Activated CD4-positive, alpha-beta memory T cell treated with anti-CD3 and anti-CD28 coated beads for 36 hours (primary cell): ENCODE data around the gene CEACAM16. TPM values are rescaled to one million over a fixed set of nuclear protein-coding genes. Genes with fewer than 3 reads are reported as not detected.

Experiments
- CTCF ChIA-PET: fragments of 350-600 bp; sonication (Branson Sonifier 250); formaldehyde crosslinking; loops from one replicate; lab custom pipeline; 2021; ENCODE audit warnings: antibody characterized with exemption, inconsistent platforms; lab: Charles Lee
- POLR2A ChIA-PET: fragments of 350-600 bp; sonication (Branson Sonifier 250); formaldehyde crosslinking; loops from one replicate; lab custom pipeline; 2021; ENCODE audit warnings: antibody characterized with exemption; lab: Charles Lee
- DNase-seq: peaks from one replicate; pipeline ENCODE4 v3.0.0-alpha.2; 2020
- H3K27ac Mint-ChIP-seq: one replicate; pipeline ENCODE4 v1.8.0; 2021; ENCODE audit warnings: mixed read lengths
- H3K27me3 Mint-ChIP-seq: one replicate; pipeline ENCODE4 v1.8.0; 2021; ENCODE audit warnings: mixed read lengths
- H3K36me3 Mint-ChIP-seq: one replicate; pipeline ENCODE4 v1.8.0; 2021; ENCODE audit warnings: mixed read lengths
- H3K4me1 Mint-ChIP-seq: one replicate; pipeline ENCODE4 v1.8.0; 2021; ENCODE audit warnings: low read depth, mixed read lengths
- H3K4me3 Mint-ChIP-seq: one replicate; pipeline ENCODE4 v1.8.0; 2021; ENCODE audit warnings: mild to moderate bottlenecking, mixed read lengths
- H3K9me3 Mint-ChIP-seq: one replicate; pipeline ENCODE4 v1.8.0; 2021; ENCODE audit warnings: mixed read lengths
- intact Hi-C: fragments of 100-400 bp; cut with micrococcal nuclease; formaldehyde crosslinking; loops from one replicate; pipeline ENCODE4 v1.15.1; 2023
- microRNA-seq: library from miRNA; unstranded; fragments of <30 nt; microRNA quantifications from one replicate; pipeline ENCODE4 v1.2.0, GENCODE V29; 2022; ENCODE audit warnings: borderline number of aligned reads, borderline microRNAs expressed, borderline replicate concordance
- total RNA-seq, 2 experiments: library from RNA; stranded (reverse); gene quantifications; one replicate each; pipeline ENCODE4 v1.2.3, GENCODE V29; 2021

Gene CEACAM16
- total RNA-seq, 2 experiments from 2014 or later = not detected

DNA sequence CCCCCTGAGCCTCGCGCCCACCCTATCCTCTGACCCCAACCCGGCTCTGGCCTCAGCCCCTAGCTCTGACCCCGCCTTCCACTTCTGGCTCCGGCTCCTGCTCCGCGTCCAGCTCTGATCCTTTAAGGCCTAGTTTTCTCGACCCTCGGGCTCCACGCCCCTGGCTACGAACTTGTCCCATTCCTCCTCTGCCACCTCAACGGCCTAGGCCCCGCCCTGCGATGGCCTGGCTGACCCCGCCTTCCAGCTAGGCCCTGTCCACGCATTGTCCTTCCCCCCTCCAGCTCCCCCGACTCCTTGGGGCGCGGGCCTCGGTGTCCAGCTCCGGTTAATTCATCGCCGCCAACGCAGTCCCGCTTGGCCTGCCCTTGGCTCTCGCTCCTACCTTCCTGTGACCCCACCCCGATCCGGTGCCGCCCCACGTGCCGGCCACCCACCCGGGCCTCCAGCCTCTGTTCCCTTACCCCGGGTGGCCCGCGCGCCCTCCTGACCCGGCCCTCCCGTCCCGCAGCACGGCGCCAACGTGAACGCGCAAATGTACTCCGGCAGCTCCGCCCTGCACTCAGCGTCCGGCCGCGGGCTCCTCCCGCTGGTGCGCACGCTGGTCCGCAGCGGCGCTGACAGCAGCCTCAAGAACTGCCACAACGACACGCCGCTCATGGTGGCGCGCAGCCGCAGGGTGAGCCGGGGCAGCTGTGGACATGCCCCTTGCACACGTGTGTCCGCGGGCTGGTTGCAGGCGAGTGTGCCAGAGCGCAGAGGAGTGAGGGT lies 59.0 kb downstream of the CEACAM16 start:
- no peaks in the 10 kb centered on the region for H3K9me3 Mint-ChIP-seq
- ChIA-PET CTCF (interaction anchor here (0.7 to 1.3 kb wide), 2 partner anchors 13 to 34 kb away, joined by 4 to 5 read pairs; no protein-coding TSS in a partner anchor), POLR2A (interaction anchor here (1.4 kb wide), 1 partner anchor 25 kb away, joined by 3 read pairs; no protein-coding TSS in a partner anchor)
- peaks cover 41% of the 10 kb centered on the region for H3K4me1 Mint-ChIP-seq
- no peaks in the 10 kb centered on the region for H3K27me3 Mint-ChIP-seq
- DNase-seq = no peak
- peak overlapping the region; percentile 56 for H3K27ac Mint-ChIP-seq
- H3K4me3 Mint-ChIP-seq = no peak overlapping the region
- intact Hi-C loops = no loop called here
- H3K36me3 Mint-ChIP-seq = peaks cover 63% of the 10 kb centered on the region

DNA sequence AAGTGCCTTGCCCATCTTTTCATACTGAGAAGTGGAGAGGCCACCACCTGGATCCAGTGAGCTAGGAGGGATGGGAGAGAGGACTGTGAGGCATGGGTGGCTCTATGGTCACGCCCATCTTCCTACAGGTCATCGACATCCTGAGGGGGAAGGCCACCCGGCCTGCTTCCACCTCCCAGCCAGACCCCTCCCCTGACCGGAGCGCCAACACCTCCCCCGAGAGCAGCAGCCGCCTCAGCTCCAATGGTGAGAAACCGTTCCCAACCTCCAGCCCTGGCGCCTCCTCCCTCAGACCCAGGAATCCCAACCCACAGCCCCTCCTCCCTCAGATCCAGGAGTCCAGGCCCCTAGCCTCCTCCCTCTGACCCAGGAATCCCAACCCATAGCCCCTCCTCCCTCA lies 59.6 kb downstream of the CEACAM16 start:
- POLR2A ChIA-PET = no interaction called here

DNA sequence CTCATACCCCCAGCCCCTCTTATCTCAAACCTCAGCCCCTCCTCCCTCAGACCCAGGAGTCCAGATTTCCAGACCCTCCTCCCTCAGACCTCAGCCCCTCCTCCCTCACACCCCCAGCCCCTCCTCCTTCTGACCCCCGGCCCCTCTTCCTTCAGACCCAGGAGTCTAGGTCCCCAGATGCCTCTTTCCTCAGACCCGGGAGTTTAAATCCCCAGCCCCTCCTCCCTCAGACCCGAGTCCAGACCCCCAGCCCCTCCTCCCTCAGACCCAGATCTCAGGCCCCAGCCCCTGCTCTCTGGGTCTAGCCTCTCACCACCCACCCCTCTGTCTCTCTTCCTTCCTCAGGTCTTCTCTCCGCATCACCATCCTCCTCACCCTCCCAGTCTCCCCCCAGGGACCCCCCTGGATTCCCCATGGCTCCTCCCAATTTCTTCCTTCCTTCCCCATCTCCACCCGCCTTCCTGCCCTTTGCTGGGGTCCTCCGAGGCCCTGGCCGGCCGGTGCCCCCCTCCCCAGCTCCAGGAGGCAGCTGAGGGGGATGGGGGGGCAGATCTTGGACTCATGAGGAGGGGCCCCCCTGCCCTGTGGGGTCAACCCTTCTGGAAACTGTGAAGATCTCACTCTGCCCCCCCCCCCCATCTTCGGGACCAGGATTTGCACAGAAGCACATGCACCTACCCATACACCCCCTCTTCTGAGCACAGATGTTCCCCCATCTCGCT lies 60.3 kb downstream of the CEACAM16 start:
- intact Hi-C loops = no loop called here
- DNase-seq = no peak
- Mint-ChIP-seq H3K27ac (peak overlapping the region; percentile 78), H3K4me1 (peaks cover 47% of the 10 kb centered on the region), H3K36me3 (peaks cover 53% of the 10 kb centered on the region), H3K27me3 (no peaks in the 10 kb centered on the region), H3K9me3 (no peaks in the 10 kb centered on the region), H3K4me3 (no peak overlapping the region)
- ChIA-PET CTCF (no interaction called here), POLR2A (no interaction called here)

More for the DNA sequence above, 59.6 kb downstream of the CEACAM16 start:
- no peaks in the 10 kb centered on the region for H3K27me3 Mint-ChIP-seq
- H3K27ac Mint-ChIP-seq = peak overlapping the region; percentile 58
- peaks cover 59% of the 10 kb centered on the region for H3K36me3 Mint-ChIP-seq
- no peaks in the 10 kb centered on the region for H3K9me3 Mint-ChIP-seq
- CTCF ChIA-PET = no interaction called here
- intact Hi-C loops = no loop called here
- no peak overlapping the region for H3K4me3 Mint-ChIP-seq
- peaks cover 44% of the 10 kb centered on the region for H3K4me1 Mint-ChIP-seq
- DNase-seq = no peak

Small RNA genes within 50 kb of the gene (microRNA-seq; reads per million reads assigned to microRNA genes)
- gene MIR4531 = not detected
- not detected for gene MIR8085

Other genes with a start within 250 kb of the CEACAM16 start
- gene ZNF180, start 198.6 kb upstream of the CEACAM16 start, total RNA-seq = 1 to 10 TPM; 4.3 to 5.4 TPM
- gene CEACAM20, start 169.5 kb upstream of the CEACAM16 start, total RNA-seq = not detected
- gene IGSF23, start 85.6 kb upstream of the CEACAM16 start, total RNA-seq = not detected
- gene PVR, start 55.2 kb upstream of the CEACAM16 start, total RNA-seq = 1 to 10 TPM; 6.5 to 7.4 TPM
- under 1 TPM; 0.31 to 0.57 TPM for gene CEACAM19, start 27.7 kb upstream of the CEACAM16 start, total RNA-seq
- 10 to 100 TPM; 75.0 to 79.6 TPM for gene BCL3, start 49.6 kb downstream of the CEACAM16 start, total RNA-seq
- gene CBLC, start 78.7 kb downstream of the CEACAM16 start, total RNA-seq = not detected
- gene BCAM, start 110.0 kb downstream of the CEACAM16 start, total RNA-seq = not detected
- 1 to 10 TPM in 1 of 2 experiments, under 1 TPM in 1; 0.71 to 1.9 TPM for gene NECTIN2, start 147.1 kb downstream of the CEACAM16 start, total RNA-seq
- 10 to 100 TPM; 86.4 to 87.1 TPM for gene TOMM40, start 192.1 kb downstream of the CEACAM16 start, total RNA-seq
- under 1 TPM; 0.44 to 0.48 TPM for gene APOE, start 206.6 kb downstream of the CEACAM16 start, total RNA-seq
- 1 to 10 TPM; 1.4 to 2.2 TPM for gene APOC1, start 215.5 kb downstream of the CEACAM16 start, total RNA-seq
- not detected for gene APOC4, start 243.1 kb downstream of the CEACAM16 start, total RNA-seq
- gene APOC2, start 246.9 kb downstream of the CEACAM16 start, total RNA-seq = not detected